A549 (cell line): ENCODE data around the gene SLC25A25. TPM values are rescaled to one million over a fixed set of nuclear protein-coding genes. Genes with fewer than 3 reads are reported as not detected.

ENCODE experiments used
- ATAC-seq, 2 experiments: fragments of 200-7000 bp in 1 of 2; fragments of >200 bp in 1 of 2; cut with Nextera tagmentation in 1 of 2; cut with Tn5 transposase in 1 of 2; 3 replicates each; pipeline versions ENCODE4 v1.8.0 to v1.9.1; 2018 to 2020; ENCODE audit warnings: mild to moderate bottlenecking in 1 of 2, moderate library complexity in 1 of 2
- CTCF ChIA-PET: fragments of 300-600 bp; sonication (Branson Sonifier 250); formaldehyde crosslinking; extraction: SDS; loops from one replicate; lab custom pipeline; 2021; ENCODE audit warnings: antibody characterized with exemption, inconsistent platforms; lab: Yijun Ruan, JAX
- POLR2A ChIA-PET: fragments of 350-600 bp; formaldehyde crosslinking; extraction: SDS; loops from one replicate; lab custom pipeline; 2021; ENCODE audit warnings: antibody characterized with exemption, inconsistent platforms; lab: Yijun Ruan, JAX
- DNase-seq, 2 experiments: peaks; one replicate each; pipeline versions ENCODE4 v3.0.0 to v3.0.0-alpha.2; 2011 to 2016; ENCODE audit warnings: low read depth in 1 of 2, low spot score in 1 of 2
- FAIRE-seq: peaks from 2 replicates; lab custom pipeline; 2011; peaks lifted over from hg19 to GRCh38; lab: Jason Lieb, UNC
- H3K27ac ChIP-seq, 2 experiments: fragments of >200 bp; sonication (Bioruptor Twin); formaldehyde crosslinking; 3 replicates each; pipeline ENCODE4 v1.5.1; 2016 to 2017
- H3K4me1 ChIP-seq: fragments of >200 bp; sonication (Bioruptor Twin); formaldehyde crosslinking; 3 replicates; pipeline ENCODE4 v1.6.1; 2016
- H3K4me2 ChIP-seq: fragments of >200 bp; sonication (Bioruptor Twin); formaldehyde crosslinking; 3 replicates; pipeline ENCODE4 v1.6.1; 2016
- H3K4me3 ChIP-seq: fragments of >200 bp; sonication (Bioruptor Twin); formaldehyde crosslinking; 3 replicates; pipeline ENCODE4 v1.5.1; 2016
- H3K9me3 ChIP-seq: fragments of >200 bp; sonication (Bioruptor Twin); formaldehyde crosslinking; 3 replicates; pipeline ENCODE4 v1.6.1; 2016
- CHD4 ChIP-seq: fragments of 200-600 bp; sonication (generic); IDR thresholded peaks from 2 replicates; pipeline ENCODE4 v1.6.1; 2016; ENCODE audit warnings: antibody characterized with exemption, mild to moderate bottlenecking, borderline replicate concordance
- CTCF ChIP-seq: fragments of >200 bp; sonication (Bioruptor Twin); formaldehyde crosslinking; IDR thresholded peaks from 3 replicates; pipeline ENCODE4 v1.5.1; 2016
- E2F6 ChIP-seq: IDR thresholded peaks from 2 replicates; pipeline ENCODE4 v1.6.1; 2012; ENCODE audit warnings: low read depth, borderline replicate concordance
- ELK1 ChIP-seq: fragments of 150-350 bp; IDR thresholded peaks from 2 replicates; pipeline ENCODE4 v1.6.1; 2014; ENCODE audit warnings: low read depth, mild to moderate bottlenecking, low read length
- FOSL2 ChIP-seq, 2 experiments: fragments of 450-650 bp in 1 of 2; fragments of >200 bp in 1 of 2; sonication (Bioruptor Twin) in 1 of 2; formaldehyde crosslinking; IDR thresholded peaks; 2 replicates each; pipeline versions ENCODE4 v1.5.0 to v1.6.1; 2016 to 2020; ENCODE audit warnings: mild to moderate bottlenecking in 1 of 2, moderate library complexity in 1 of 2
- GATA3 ChIP-seq: IDR thresholded peaks from 2 replicates; pipeline ENCODE4 v1.6.1; 2012; ENCODE audit warnings: borderline replicate concordance
- HOXB13 ChIP-seq: fragments of 250-450 bp; sonication (Bioruptor Pico); IDR thresholded peaks from 2 replicates; pipeline ENCODE4 v1.5.0; 2020; ENCODE audit warnings: low read depth, mild to moderate bottlenecking, moderate library complexity
- MAZ ChIP-seq: fragments of 150-350 bp; IDR thresholded peaks from 2 replicates; pipeline ENCODE4 v1.6.1; 2014; ENCODE audit warnings: antibody characterized with exemption, low read depth, low read length, borderline replicate concordance
- NR3C1 ChIP-seq: fragments of >200 bp; sonication (Bioruptor Twin); formaldehyde crosslinking; IDR thresholded peaks from 3 replicates; pipeline ENCODE4 v1.6.1; 2017
- POLR2AphosphoS2 ChIP-seq: conservative IDR thresholded peaks from 2 replicates; pipeline ENCODE4 v1.6.1; 2012; ENCODE audit warnings: low read length, improper control_type of control experiment, inconsistent platforms
- RARB ChIP-seq: fragments of 250-450 bp; sonication (Bioruptor Pico); IDR thresholded peaks from 2 replicates; pipeline ENCODE4 v1.8.0; 2021; ENCODE audit warnings: mild to moderate bottlenecking, moderate library complexity
- RCOR1 ChIP-seq: fragments of 150-350 bp; IDR thresholded peaks from 2 replicates; pipeline ENCODE4 v1.6.1; 2014; ENCODE audit warnings: antibody characterized with exemption, low read length, low read depth
- RFX5 ChIP-seq: fragments of 450-650 bp; IDR thresholded peaks from 2 replicates; pipeline ENCODE4 v1.7.1; 2014; ENCODE audit warnings: antibody characterized with exemption, mild to moderate bottlenecking, moderate library complexity
- RNF2 ChIP-seq: fragments of 200-600 bp; sonication (generic); IDR thresholded peaks from 2 replicates; pipeline ENCODE4 v1.6.1; 2016; ENCODE audit warnings: low read depth, mild to moderate bottlenecking, antibody characterized with exemption, moderate library complexity, borderline replicate concordance
- SMC3 ChIP-seq: fragments of >200 bp; sonication (Bioruptor Twin); formaldehyde crosslinking; IDR thresholded peaks from 3 replicates; pipeline ENCODE4 v1.6.1; 2018; ENCODE audit warnings: inconsistent platforms
- ZC3H11A ChIP-seq: fragments of 450-650 bp; IDR thresholded peaks from 2 replicates; pipeline ENCODE4 v1.6.1; 2014; ENCODE audit warnings: antibody characterized with exemption, mild to moderate bottlenecking
- ZFP36 ChIP-seq: fragments of 450-650 bp; IDR thresholded peaks from 2 replicates; pipeline ENCODE4 v1.6.1; 2014; ENCODE audit warnings: borderline replicate concordance; ENCODE audit not compliant: partially characterized antibody
- ZSCAN20 ChIP-seq: fragments of 250-450 bp; sonication (Bioruptor Pico); IDR thresholded peaks from 2 replicates; pipeline ENCODE4 v1.8.0; 2022; ENCODE audit warnings: mild to moderate bottlenecking, moderate library complexity
- WGBS: methylation state at CpG from one replicate; pipeline ENCODE4 v1.1.6; 2017; ENCODE audit errors: missing lambda C conversion rate; 5-methylcytosine and 5-hydroxymethylcytosine counted together
- polyA plus RNA-seq, 4 experiments: library from polyadenylated mRNA; depleted of rRNA in 3 of 4; stranded (reverse); fragments of >200 nt; fragmentation: RNase III in 1 of 4; extraction: RNeasy Plus Mini Kit Qiagen cat#74134 plus additional on column Dnase treatment in 1 of 4; gene quantifications; 2 replicates in 3 of 4; 3 replicates in 1 of 4; pipeline ENCODE4 v1.2.3, GENCODE V29; 2011 to 2017
- TF ChIP-seq, protein P1 (sequence below): fragments of >200 bp; sonication (Bioruptor Twin); formaldehyde crosslinking; IDR thresholded peaks from 3 replicates; pipeline ENCODE4 v1.6.1; 2016
- TF ChIP-seq, protein P2 (sequence below): fragments of >200 bp; sonication (Bioruptor Twin); formaldehyde crosslinking; IDR thresholded peaks from 2 replicates; pipeline ENCODE4 v1.6.1; 2016

The SLC25A25 gene
- polyA plus RNA-seq, 2 of the 4 experiments (the other 2 are of a cell fraction) = 7.0 TPM

DNA sequence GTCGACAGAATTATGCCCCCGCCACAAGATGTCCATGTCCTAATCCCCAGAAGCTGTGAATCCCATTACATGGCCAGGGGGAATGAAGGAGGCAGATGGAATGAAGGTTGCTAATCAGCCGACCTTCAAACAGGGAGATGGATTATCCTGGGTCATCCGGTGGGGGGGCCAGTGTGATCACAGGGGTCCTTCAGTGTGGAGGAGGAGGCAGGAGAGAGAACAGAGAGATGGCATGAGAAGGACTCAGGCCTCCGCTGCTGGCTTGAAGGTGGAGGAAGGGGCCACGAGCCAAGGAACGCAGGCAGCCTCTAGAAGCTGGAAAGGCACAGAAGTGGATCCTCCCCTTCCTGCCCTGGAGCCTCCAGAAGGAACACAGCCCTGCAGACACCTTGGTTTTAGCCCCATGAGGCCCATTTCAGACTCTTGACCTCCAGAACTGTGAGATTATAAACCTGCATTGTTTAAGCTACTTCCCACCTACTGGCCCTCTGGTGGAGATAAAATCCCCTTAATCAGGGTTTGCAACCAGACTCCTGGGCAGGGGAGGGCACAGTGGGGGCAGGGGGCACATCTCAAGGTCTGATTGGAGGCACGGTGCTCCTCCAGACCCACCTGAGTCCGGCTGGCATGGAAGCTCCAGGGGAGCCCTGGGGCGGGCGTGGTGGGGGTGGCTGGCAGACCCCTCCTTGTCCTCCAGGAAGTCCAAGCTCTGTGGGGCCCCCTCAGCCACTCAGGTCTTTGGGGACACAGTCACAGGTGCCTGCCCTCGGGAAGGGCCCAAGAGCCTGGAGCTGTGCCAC, 45.7 kb downstream of the SLC25A25 start:
- no peak overlapping the region for H3K27ac ChIP-seq
- FAIRE-seq (no peak), DNase-seq (no peak), ATAC-seq (no peak)
- CTCF ChIA-PET = interaction anchor here (1.0 to 13.0 kb wide), 9 partner anchors 14 to 171 kb away, joined by 3 to 290 read pairs (median 7); partner anchors contain the start of gene PTGES2
- no peak overlapping the region for H3K4me3 ChIP-seq
- WGBS = 89% methylated on average over 8 of the region's 12 CpGs
- H3K4me2 ChIP-seq = no peak overlapping the region
- 0 out of 3 replicates have a peak, but pooled peaks cover 2% of the 10 kb centered on the region for H3K4me1 ChIP-seq
- TF ChIP-seq CTCF (no peak), ZC3H11A (no peak), POLR2AphosphoS2 (no peak), CHD4 (no peak), E2F6 (no peak)
- no peaks in the 10 kb centered on the region for H3K9me3 ChIP-seq
- POLR2A ChIA-PET = interaction anchor here (0.6 to 1.3 kb wide), 3 partner anchors 13 to 18 kb away, joined by 3 to 5 read pairs (median 4); no protein-coding TSS in a partner anchor

DNA sequence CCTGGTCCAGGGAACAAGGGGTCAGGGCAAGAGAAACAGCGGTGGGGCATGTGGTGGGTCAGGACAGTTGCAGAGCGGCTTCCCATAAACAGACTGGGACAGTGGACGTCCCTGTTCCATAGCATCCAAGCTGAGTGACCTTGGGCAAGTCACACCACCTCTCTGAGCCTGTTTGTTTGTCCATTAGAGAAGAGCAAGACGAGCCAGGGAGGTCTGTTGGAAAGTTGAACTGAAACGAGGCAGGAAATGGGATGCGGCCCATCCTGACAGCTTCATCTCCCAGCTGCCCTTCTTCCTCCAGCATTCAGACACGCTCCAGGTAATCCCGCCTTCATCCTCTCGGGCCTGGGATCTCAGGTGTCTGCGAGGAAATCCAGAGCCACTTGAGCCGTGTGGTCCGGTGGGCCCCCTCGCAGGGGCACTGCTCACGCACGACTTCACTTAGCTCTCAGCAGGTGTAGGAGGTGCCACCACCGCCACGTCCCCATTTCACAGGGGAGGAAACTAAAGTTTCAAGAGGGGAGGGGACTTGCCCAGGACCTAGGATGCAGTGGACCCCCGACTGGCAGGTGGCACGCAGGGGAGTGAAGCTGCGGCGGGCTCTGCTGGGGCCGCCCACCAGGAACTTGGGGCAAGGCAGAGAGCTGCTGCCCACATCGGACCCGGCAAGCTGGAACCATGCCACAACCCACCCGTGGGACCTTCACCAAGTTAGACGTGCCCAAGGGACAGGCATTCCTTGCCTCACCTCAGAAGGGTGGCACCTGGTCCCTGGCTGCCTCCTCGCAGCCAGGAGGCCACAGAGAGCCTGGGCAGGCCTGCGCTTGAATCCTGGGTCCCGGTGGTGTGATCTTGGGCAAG, 46.5 kb downstream of the SLC25A25 start:
- ATAC-seq (no peak), FAIRE-seq (no peak)
- CTCF ChIA-PET = interaction anchor here (1.1 to 13.0 kb wide), 8 partner anchors 13 to 171 kb away, joined by 3 to 290 read pairs (median 7); partner anchors contain the start of gene PTGES2

GRCh38 chr9:128115187-128116103, 47.4 kb downstream of the SLC25A25 start:
- Histone ChIP-seq H3K9me3 (no peaks in the 10 kb centered on the region), H3K27ac (no peak overlapping the region), H3K4me3 (no peak overlapping the region), H3K4me2 (no peak overlapping the region), H3K4me1 (0 out of 3 replicates have a peak, but pooled peaks cover 2% of the 10 kb centered on the region)
- POLR2A ChIA-PET = no interaction called here
- 92% methylated on average over 26 of the region's 26 CpGs for WGBS
- ATAC-seq (no peak), DNase-seq (no peak), FAIRE-seq (no peak)
- CTCF ChIA-PET = interaction anchor here (0.9 to 13.0 kb wide), 13 partner anchors 12 to 172 kb away, joined by 3 to 290 read pairs (median 5); partner anchors contain the start of genes BBLN and PTGES2
- TF ChIP-seq MAZ = no peak
- no peak for TF ChIP-seq RNF2
- TF ChIP-seq E2F6 = no peak
- no peak for TF ChIP-seq RFX5
- TF ChIP-seq RARB (CRISPR knock-in tag) = no peak
- TF ChIP-seq, protein P1, sequence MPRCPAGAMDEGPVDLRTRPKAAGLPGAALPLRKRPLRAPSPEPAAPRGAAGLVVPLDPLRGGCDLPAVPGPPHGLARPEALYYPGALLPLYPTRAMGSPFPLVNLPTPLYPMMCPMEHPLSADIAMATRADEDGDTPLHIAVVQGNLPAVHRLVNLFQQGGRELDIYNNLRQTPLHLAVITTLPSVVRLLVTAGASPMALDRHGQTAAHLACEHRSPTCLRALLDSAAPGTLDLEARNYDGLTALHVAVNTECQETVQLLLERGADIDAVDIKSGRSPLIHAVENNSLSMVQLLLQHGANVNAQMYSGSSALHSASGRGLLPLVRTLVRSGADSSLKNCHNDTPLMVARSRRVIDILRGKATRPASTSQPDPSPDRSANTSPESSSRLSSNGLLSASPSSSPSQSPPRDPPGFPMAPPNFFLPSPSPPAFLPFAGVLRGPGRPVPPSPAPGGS = no peak
- TF ChIP-seq HOXB13 (CRISPR knock-in tag) = no peak
- no peak for TF ChIP-seq ELK1
- no peak for TF ChIP-seq RCOR1
- TF ChIP-seq SMC3 = no peak
- TF ChIP-seq, protein P2, sequence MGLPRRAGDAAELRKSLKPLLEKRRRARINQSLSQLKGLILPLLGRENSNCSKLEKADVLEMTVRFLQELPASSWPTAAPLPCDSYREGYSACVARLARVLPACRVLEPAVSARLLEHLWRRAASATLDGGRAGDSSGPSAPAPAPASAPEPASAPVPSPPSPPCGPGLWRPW = no peak
- TF ChIP-seq ZFP36 = no peak
- no peak for TF ChIP-seq ZSCAN20
- no peak for TF ChIP-seq NR3C1

More for the DNA sequence above, 46.5 kb downstream of the SLC25A25 start:
- H3K4me1 ChIP-seq = 0 out of 3 replicates have a peak, but pooled peaks cover 2% of the 10 kb centered on the region
- no peak for TF ChIP-seq GATA3
- no peak for TF ChIP-seq ZSCAN20
- no peak for TF ChIP-seq FOSL2 (IDR thresholded peaks at IDR 0.05)
- no peak for TF ChIP-seq FOSL2 (CRISPR knock-in tag; IDR thresholded peaks at IDR 0.05)
- TF ChIP-seq, all 56 proteins: peak for 0
- POLR2A ChIA-PET = interaction anchor here (1.0 to 1.3 kb wide), 2 partner anchors 14 to 19 kb away, joined by 3 to 5 read pairs; no protein-coding TSS in a partner anchor
- Histone ChIP-seq H3K27ac (no peak overlapping the region), H3K9me3 (no peaks in the 10 kb centered on the region), H3K4me3 (no peak overlapping the region), H3K4me2 (no peak overlapping the region)
- WGBS = 90% methylated on average over 21 of the region's 29 CpGs
- DNase-seq = no peak
